H1 (cell line): Measurements from ENCODE around the gene MED1. TPM values are rescaled to one million over a fixed set of nuclear protein-coding genes. Genes with fewer than 3 reads are reported as not detected.

Experiments
- CTCF ChIA-PET: fragments of 300-600 bp; sonication (Branson Sonifier 250); formaldehyde crosslinking; loops from one replicate; lab custom pipeline; 2021; ENCODE audit not compliant: partially characterized antibody; lab: Charles Lee
- POLR2A ChIA-PET: fragments of 300-600 bp; sonication (Branson Sonifier 250); formaldehyde crosslinking; loops from one replicate; lab custom pipeline; 2021; ENCODE audit warnings: inconsistent platforms; ENCODE audit not compliant: partially characterized antibody; lab: Charles Lee
- DNase-seq, 2 experiments: peaks; one replicate each; pipeline versions ENCODE4 v3.0.0 to v3.0.0-alpha.2; 2010 to 2022; ENCODE audit warnings: low spot score in 2 of 2, low read depth in 1 of 2, mixed read lengths in 1 of 2
- FAIRE-seq: peaks from 2 replicates; lab custom pipeline; 2011; peaks lifted over from hg19 to GRCh38; lab: Jason Lieb, UNC
- H2AFZ ChIP-seq: 2 replicates; pipeline ENCODE4 v1.8.1; 2012; ENCODE audit warnings: low read length, inconsistent platforms
- H2AK5ac ChIP-seq: 2 replicates; pipeline ENCODE4 v1.6.1; 2013; ENCODE audit warnings: low read depth, low read length
- H2BK120ac ChIP-seq: replicated peaks from 2 replicates; pipeline ENCODE3; 2013; ENCODE audit warnings: low read depth, low read length, inconsistent platforms
- H2BK12ac ChIP-seq: 2 replicates; pipeline ENCODE4 v1.6.1; 2013; ENCODE audit warnings: low read depth, low read length
- H2BK15ac ChIP-seq: 2 replicates; pipeline ENCODE4 v1.6.1; 2013; ENCODE audit warnings: low read length
- H2BK20ac ChIP-seq: 2 replicates; pipeline ENCODE4 v1.6.1; 2013; ENCODE audit warnings: low read length
- H2BK5ac ChIP-seq: 2 replicates; pipeline ENCODE4 v1.6.1; 2013; ENCODE audit warnings: low read depth, low read length
- H3K14ac ChIP-seq: 2 replicates; pipeline ENCODE4 v1.6.1; 2013; ENCODE audit warnings: inconsistent platforms; ENCODE audit not compliant: insufficient read length
- H3K18ac ChIP-seq: 2 replicates; pipeline ENCODE4 v1.6.1; 2013; ENCODE audit warnings: low read length; ENCODE audit errors: extremely low read depth
- H3K23ac ChIP-seq: 2 replicates; pipeline ENCODE4 v1.6.1; 2013; ENCODE audit warnings: inconsistent platforms; ENCODE audit not compliant: insufficient read length
- H3K23me2 ChIP-seq: 2 replicates; pipeline ENCODE4 v1.6.1; 2013; ENCODE audit warnings: low read depth, low read length
- H3K27ac ChIP-seq: 2 replicates; pipeline ENCODE4 v1.6.1; 2011; ENCODE audit warnings: low read depth, low read length, inconsistent platforms
- H3K27me3 ChIP-seq, 4 experiments: replicated peaks in 1 of 4; 1 replicate in 1 of 4; 2 replicates in 3 of 4; pipeline versions ENCODE4 v1.6.1 to v1.8.1; 2011 to 2013; ENCODE audit warnings: low read length in 3 of 4, mild to moderate bottlenecking in 3 of 4, inconsistent platforms in 2 of 4, mixed read lengths in 2 of 4, moderate library complexity in 1 of 4; ENCODE audit not compliant: control insufficient read depth in 3 of 4, insufficient read depth in 3 of 4; ENCODE audit errors: extremely low read depth in 1 of 4
- H3K36me3 ChIP-seq, 4 experiments: 2 replicates each; pipeline versions ENCODE4 v1.6.1 to v1.8.1; 2011 to 2013; ENCODE audit warnings: mild to moderate bottlenecking in 4 of 4, low read length in 3 of 4, moderate library complexity in 2 of 4, control low read depth in 1 of 4, inconsistent platforms in 1 of 4; ENCODE audit not compliant: insufficient read depth in 4 of 4, control insufficient read depth in 2 of 4
- H3K4ac ChIP-seq: replicated peaks from 2 replicates; pipeline ENCODE3; 2013; ENCODE audit warnings: low read length, low read depth, mixed read lengths, inconsistent platforms; ENCODE audit not compliant: insufficient read length
- H3K4me1 ChIP-seq, 4 experiments: replicated peaks in 1 of 4; 1 replicate in 1 of 4; 2 replicates in 3 of 4; pipeline versions ENCODE4 v1.6.1 to v1.8.1; 2011 to 2013; ENCODE audit warnings: low read length in 3 of 4, inconsistent platforms in 2 of 4, mixed read lengths in 1 of 4; ENCODE audit not compliant: insufficient read depth in 4 of 4, control insufficient read depth in 3 of 4
- H3K4me2 ChIP-seq, 2 experiments: 2 replicates each; pipeline versions ENCODE4 v1.6.1 to v1.8.1; 2011 to 2013; ENCODE audit warnings: low read depth in 2 of 2, low read length in 2 of 2, control low read depth in 1 of 2, inconsistent platforms in 1 of 2, mild to moderate bottlenecking in 1 of 2; ENCODE audit not compliant: insufficient read depth in 1 of 2
- H3K4me3 ChIP-seq, 4 experiments: fragments of 200-600, 300-600 bp in 1 of 4; sonication (generic), shearing (Covaris generic), sonication (Bioruptor Twin) in 1 of 4; 2 replicates each; pipeline versions ENCODE4 v1.5.1 to v1.8.1; 2011 to 2016; ENCODE audit warnings: low read length in 4 of 4, low read depth in 3 of 4, control low read depth in 2 of 4, inconsistent platforms in 2 of 4, mild to moderate bottlenecking in 2 of 4, mixed read lengths in 1 of 4, moderate library complexity in 1 of 4; ENCODE audit not compliant: insufficient read depth in 2 of 4; ENCODE audit errors: extremely low read depth in 1 of 4
- H3K56ac ChIP-seq: replicated peaks from 2 replicates; pipeline ENCODE3; 2013; ENCODE audit warnings: low read depth, mild to moderate bottlenecking, mixed read lengths, low read length, inconsistent platforms; ENCODE audit not compliant: insufficient read length
- H3K79me1 ChIP-seq: 2 replicates; pipeline ENCODE4 v1.6.1; 2013; ENCODE audit warnings: low read depth, low read length, control low read depth
- H3K79me2 ChIP-seq, 2 experiments: 2 replicates each; pipeline versions ENCODE4 v1.6.1 to v1.8.1; 2012 to 2013; ENCODE audit warnings: low read length in 2 of 2, mild to moderate bottlenecking in 2 of 2, inconsistent platforms in 1 of 2; ENCODE audit not compliant: insufficient read depth in 2 of 2, control insufficient read depth in 1 of 2
- H3K9ac ChIP-seq, 4 experiments: replicated peaks in 1 of 4; 1 replicate in 1 of 4; 2 replicates in 3 of 4; pipeline versions ENCODE4 v1.6.1 to v1.8.1; 2011 to 2013; ENCODE audit warnings: low read depth in 3 of 4, low read length in 3 of 4, control low read depth in 2 of 4, mild to moderate bottlenecking in 2 of 4, moderate library complexity in 2 of 4, inconsistent platforms in 1 of 4; ENCODE audit errors: extremely low read depth in 1 of 4
- H3K9me3 ChIP-seq, 2 experiments: 2 replicates each; pipeline versions ENCODE4 v1.6.1 to v1.8.1; 2012 to 2013; ENCODE audit warnings: mild to moderate bottlenecking in 2 of 2, moderate library complexity in 2 of 2, control low read depth in 1 of 2, inconsistent platforms in 1 of 2, low read depth in 1 of 2, low read length in 1 of 2, mixed read lengths in 1 of 2; ENCODE audit not compliant: insufficient read depth in 2 of 2
- H4K20me1 ChIP-seq, 2 experiments: replicated peaks in 1 of 2; 2 replicates each; pipeline versions ENCODE3 to v1.8.1; 2011 to 2013; ENCODE audit warnings: inconsistent platforms in 2 of 2, low read length in 2 of 2, mild to moderate bottlenecking in 1 of 2; ENCODE audit not compliant: insufficient read depth in 2 of 2, control insufficient read depth in 1 of 2
- H4K5ac ChIP-seq: 2 replicates; pipeline ENCODE4 v1.6.1; 2013; ENCODE audit warnings: low read length, low read depth, mixed read lengths, inconsistent platforms; ENCODE audit not compliant: insufficient read length
- H4K8ac ChIP-seq: 2 replicates; pipeline ENCODE4 v1.8.0; 2013; ENCODE audit warnings: mild to moderate bottlenecking, moderate library complexity, low read length, inconsistent platforms; ENCODE audit not compliant: insufficient read depth; ENCODE audit errors: extremely low read depth
- H4K91ac ChIP-seq: replicated peaks from 2 replicates; pipeline ENCODE3; 2013; ENCODE audit warnings: low read length, mixed read lengths, inconsistent platforms; ENCODE audit not compliant: insufficient read length
- BACH1 ChIP-seq: IDR thresholded peaks from 2 replicates; pipeline ENCODE4 v1.6.1; 2012; ENCODE audit warnings: low read length, improper control_type of control experiment
- BCL11A ChIP-seq, 2 experiments: IDR thresholded peaks; one replicate each; pipeline ENCODE4 v1.6.1; 2011; ENCODE audit warnings: low read depth in 2 of 2, low read length in 2 of 2, mild to moderate bottlenecking in 2 of 2
- BRCA1 ChIP-seq: IDR thresholded peaks from 2 replicates; pipeline ENCODE4 v1.6.1; 2012; ENCODE audit warnings: low read depth, low read length, improper control_type of control experiment
- EP300 ChIP-seq, 2 experiments: IDR thresholded peaks; 1 replicate in 1 of 2; 2 replicates in 1 of 2; pipeline ENCODE4 v1.6.1; 2011 to 2012; ENCODE audit warnings: low read depth in 2 of 2, low read length in 2 of 2, mild to moderate bottlenecking in 2 of 2, borderline replicate concordance in 1 of 2, inconsistent platforms in 1 of 2, moderate library complexity in 1 of 2
- EZH2 ChIP-seq: fragments of 200-600 bp; sonication (generic); IDR thresholded peaks from 2 replicates; pipeline ENCODE4 v1.7.1; 2012; ENCODE audit warnings: low read depth, mild to moderate bottlenecking, moderate library complexity, low read length, inconsistent platforms; ENCODE audit not compliant: severe bottlenecking
- HDAC2 ChIP-seq, 2 experiments: fragments of 300-600 bp in 1 of 2; sonication (generic) in 1 of 2; IDR thresholded peaks; 2 replicates each; pipeline ENCODE4 v1.6.1; 2011 to 2012; ENCODE audit warnings: low read depth in 2 of 2, low read length in 2 of 2, mild to moderate bottlenecking in 2 of 2, moderate library complexity in 2 of 2, borderline replicate concordance in 1 of 2, inconsistent platforms in 1 of 2
- KDM5A ChIP-seq: fragments of 200-600 bp; IDR thresholded peaks from 2 replicates; pipeline ENCODE4 v1.7.1; 2012; ENCODE audit warnings: mild to moderate bottlenecking, low read length, inconsistent platforms, mixed read lengths
- POLR2A ChIP-seq, 2 experiments: IDR thresholded peaks; 1 replicate in 1 of 2; 2 replicates in 1 of 2; pipeline ENCODE4 v1.6.1; 2011; ENCODE audit warnings: low read depth in 2 of 2, low read length in 2 of 2, mild to moderate bottlenecking in 2 of 2; ENCODE audit errors: control extremely low read depth in 1 of 2
- SIX5 ChIP-seq: IDR thresholded peaks from 2 replicates; pipeline ENCODE4 v1.6.1; 2011; ENCODE audit warnings: mild to moderate bottlenecking, low read depth, low read length
- SP2 ChIP-seq: IDR thresholded peaks from 2 replicates; pipeline ENCODE4 v1.6.1; 2012; ENCODE audit warnings: mild to moderate bottlenecking, low read length, inconsistent platforms
- polyA plus RNA-seq, 7 experiments: library from polyadenylated mRNA; depleted of rRNA in 3 of 7; stranded (reverse) in 5 of 7; unstranded in 2 of 7; fragments of >200 nt in 5 of 7; fragments of 200-250 nt in 2 of 7; gene quantifications; 1 replicate in 5 of 7; 2 replicates in 1 of 7; 4 replicates in 1 of 7; pipeline versions ENCODE4 v1.2.1 to v1.2.3, GENCODE V29; 2011 to 2013; ENCODE audit warnings: missing spikeins in 2 of 7, mixed read lengths in 2 of 7
- total RNA-seq: library from RNA; stranded (reverse); fragmentation: NEBNext Ultra II Directional; extraction: Animal tissue kit (Norgen Biotek cat#: 25700); gene quantifications from 2 replicates; pipeline ENCODE4 v1.2.1, GENCODE V29; 2021
- TF ChIP-seq, protein P1 (sequence below): IDR thresholded peaks from 2 replicates; pipeline ENCODE4 v1.6.1; 2011; ENCODE audit warnings: low read depth, mild to moderate bottlenecking, low read length; ENCODE audit not compliant: insufficient read depth
- TF ChIP-seq, protein P2 (sequence below), 3 experiments: IDR thresholded peaks; 1 replicate in 2 of 3; 2 replicates in 1 of 3; pipeline versions ENCODE4 v1.5.1 to v1.6.1; 2011; ENCODE audit warnings: low read length in 3 of 3, mild to moderate bottlenecking in 3 of 3, inconsistent platforms in 2 of 3, low read depth in 1 of 3, moderate library complexity in 1 of 3; ENCODE audit not compliant: insufficient read depth in 1 of 3; ENCODE audit errors: control extremely low read depth in 1 of 3

Gene MED1
- total and polyA plus RNA-seq, 2 of the 8 experiments (the other 6 are each of a cell fraction or from before 2014, with no cell fraction given), result 24.7 to 56.5 TPM

DNA sequence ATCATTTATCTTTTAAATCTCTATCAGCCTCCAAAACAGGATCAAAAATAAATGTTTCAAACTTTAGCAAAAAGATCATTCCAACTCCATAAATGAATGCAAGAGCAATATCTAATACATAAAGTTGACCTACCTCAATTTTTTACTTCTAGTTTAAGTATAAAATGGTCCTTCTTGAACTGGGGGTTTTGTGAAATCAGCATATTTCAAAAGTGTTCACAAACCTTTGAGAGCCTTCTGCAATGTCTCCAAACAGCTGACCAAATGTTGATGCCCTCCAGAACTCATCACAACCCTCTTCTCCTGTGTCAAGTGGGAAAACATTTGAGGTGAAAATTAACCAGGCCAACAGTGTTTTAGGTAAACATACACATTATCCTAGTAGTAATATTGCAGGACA is 7.7 kb downstream of the MED1 start:
- Histone ChIP-seq H3K4ac (no peak overlapping the region), H3K9ac (no peak overlapping the region), H3K14ac (no peak overlapping the region), H4K91ac (no peak overlapping the region), H4K20me1 (peaks cover 0 to 2% of the 10 kb centered on the region in 2 experiments), H3K79me1 (no peaks in the 10 kb centered on the region), H2AFZ (no peak overlapping the region), H2BK120ac (no peak overlapping the region), H3K79me2 (peaks cover 3 to 15% of the 10 kb centered on the region in 2 experiments; a peak in 3 of 4 replicates), H3K4me1 (no peaks in the 10 kb centered on the region), H2BK20ac (no peak overlapping the region), H3K27me3 (no peaks in the 10 kb centered on the region), H2AK5ac (no peak overlapping the region), H3K4me2 (no peak overlapping the region), H3K23me2 (no peaks in the 10 kb centered on the region), H2BK12ac (no peak overlapping the region), H2BK5ac (no peak overlapping the region), H3K56ac (no peak overlapping the region), H3K36me3 (peaks cover 7 to 70% (median 40%) of the 10 kb centered on the region in 4 experiments), H4K5ac (no peak overlapping the region), H3K27ac (no peak overlapping the region), H3K4me3 (no peak overlapping the region), H2BK15ac (no peak overlapping the region), H4K8ac (no peak overlapping the region), H3K18ac (no peak overlapping the region), H3K23ac (no peak overlapping the region), H3K9me3 (no peaks in the 10 kb centered on the region)
- ChIA-PET POLR2A (no interaction called here), CTCF (interaction anchor here (0.6 kb wide), 1 partner anchor 765 kb away, joined by 4 read pairs; no protein-coding TSS in a partner anchor)
- FAIRE-seq (no peak), DNase-seq (no peak)
- TF ChIP-seq EZH2 (no peak), EP300 (IDR thresholded peaks at IDR 0.05; ENCODE audit: borderline replicate concordance in 1 of 2, low read depth in 2 of 2, low read length in 2 of 2) (no peak), HDAC2 (IDR thresholded peaks at IDR 0.05; ENCODE audit: borderline replicate concordance in 1 of 2, low read depth in 2 of 2, low read length in 2 of 2) (no peak), BRCA1 (no peak), POLR2A (IDR thresholded peaks at IDR 0.05; ENCODE audit: control extremely low read depth in 1 of 2, low read depth in 2 of 2, low read length in 2 of 2) (no peak), BACH1 (no peak), SP2 (no peak), SIX5 (no peak), KDM5A (no peak), BCL11A (IDR thresholded peaks at IDR 0.05; ENCODE audit: low read depth in 2 of 2, low read length in 2 of 2) (no peak)
- TF ChIP-seq, protein P1, sequence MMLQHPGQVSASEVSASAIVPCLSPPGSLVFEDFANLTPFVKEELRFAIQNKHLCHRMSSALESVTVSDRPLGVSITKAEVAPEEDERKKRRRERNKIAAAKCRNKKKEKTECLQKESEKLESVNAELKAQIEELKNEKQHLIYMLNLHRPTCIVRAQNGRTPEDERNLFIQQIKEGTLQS, result no peak
- TF ChIP-seq, protein P2, sequence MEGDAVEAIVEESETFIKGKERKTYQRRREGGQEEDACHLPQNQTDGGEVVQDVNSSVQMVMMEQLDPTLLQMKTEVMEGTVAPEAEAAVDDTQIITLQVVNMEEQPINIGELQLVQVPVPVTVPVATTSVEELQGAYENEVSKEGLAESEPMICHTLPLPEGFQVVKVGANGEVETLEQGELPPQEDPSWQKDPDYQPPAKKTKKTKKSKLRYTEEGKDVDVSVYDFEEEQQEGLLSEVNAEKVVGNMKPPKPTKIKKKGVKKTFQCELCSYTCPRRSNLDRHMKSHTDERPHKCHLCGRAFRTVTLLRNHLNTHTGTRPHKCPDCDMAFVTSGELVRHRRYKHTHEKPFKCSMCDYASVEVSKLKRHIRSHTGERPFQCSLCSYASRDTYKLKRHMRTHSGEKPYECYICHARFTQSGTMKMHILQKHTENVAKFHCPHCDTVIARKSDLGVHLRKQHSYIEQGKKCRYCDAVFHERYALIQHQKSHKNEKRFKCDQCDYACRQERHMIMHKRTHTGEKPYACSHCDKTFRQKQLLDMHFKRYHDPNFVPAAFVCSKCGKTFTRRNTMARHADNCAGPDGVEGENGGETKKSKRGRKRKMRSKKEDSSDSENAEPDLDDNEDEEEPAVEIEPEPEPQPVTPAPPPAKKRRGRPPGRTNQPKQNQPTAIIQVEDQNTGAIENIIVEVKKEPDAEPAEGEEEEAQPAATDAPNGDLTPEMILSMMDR (IDR thresholded peaks at IDR 0.05; ENCODE audit: control extremely low read depth in 1 of 3, insufficient read depth in 1 of 3, low read depth in 1 of 3, low read length in 3 of 3), result no peak
